HG03378 (cell line): Measurements from ENCODE around the gene WDR45B.

ENCODE experiments used
- ATAC-seq: cut with Tn5 transposase; IDR thresholded peaks from one replicate; pipeline ENCODE4 v1.9.1; 2021; ENCODE audit warnings: mild to moderate bottlenecking, moderate library complexity; ENCODE audit not compliant: unreplicated experiment

The WDR45B gene

GRCh38 chr17:82648165-82648668, at the start of gene WDR45B:
WDR45B (minus strand) TSS chr17:82648444; CDS start chr17:82648340, 104 bp downstream.
- ATAC-seq, result peak; percentile 52

GRCh38 chr17:82697808-82698064, 49.5 kb upstream of the WDR45B start:
- no peak for ATAC-seq

DNA sequence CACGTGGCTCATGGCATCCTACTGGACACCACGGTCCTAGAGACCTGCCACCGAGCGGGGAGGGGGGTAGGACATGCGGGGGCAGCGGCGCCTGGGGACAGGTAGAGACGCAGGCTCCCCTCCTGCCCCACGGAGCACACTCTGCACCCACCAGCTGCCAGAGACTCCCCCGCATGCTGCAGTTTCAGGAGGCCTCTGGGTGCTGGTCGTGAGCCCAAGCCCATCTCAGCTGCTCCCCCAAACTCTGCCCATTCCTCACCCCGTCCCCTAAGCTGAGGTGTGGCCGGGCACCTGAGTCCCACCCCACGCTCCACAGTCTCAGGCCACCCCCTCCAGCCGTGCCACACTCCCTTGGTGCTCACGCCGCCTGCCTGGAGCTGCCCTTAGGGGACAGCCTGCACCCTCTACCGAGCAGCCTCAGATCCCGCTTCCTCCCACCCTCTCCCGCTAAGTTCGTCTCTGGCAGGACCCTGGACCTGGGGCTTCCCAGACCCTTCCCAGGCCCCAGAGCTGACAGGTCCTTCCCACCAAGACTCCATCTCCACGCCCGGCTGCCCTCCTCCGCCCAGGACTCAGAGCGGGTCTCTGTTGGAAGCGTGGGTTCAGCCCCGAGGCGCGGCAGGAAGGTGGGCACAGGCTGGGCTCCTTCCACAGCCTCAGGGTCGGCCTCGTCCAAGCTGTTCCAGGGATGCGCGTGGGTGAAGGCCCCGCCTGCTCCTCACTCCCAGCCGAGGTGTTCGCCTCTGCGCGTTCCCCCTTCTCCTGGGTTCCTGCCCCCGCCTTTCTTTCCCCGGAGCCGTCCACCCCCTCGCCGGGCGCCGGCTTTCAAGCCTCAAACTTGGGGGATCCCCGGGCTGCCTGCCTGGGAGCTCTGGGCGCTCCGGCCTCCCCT, 48.9 kb upstream of the WDR45B start:
- ATAC-seq, result no peak

- no peak for ATAC-seq
These were observed 48.0 kb upstream of the WDR45B start for GRCh38 chr17:82696259-82696658.

GRCh38 chr17:82694647-82695046, 46.4 kb upstream of the WDR45B start:
- no peak for ATAC-seq

DNA sequence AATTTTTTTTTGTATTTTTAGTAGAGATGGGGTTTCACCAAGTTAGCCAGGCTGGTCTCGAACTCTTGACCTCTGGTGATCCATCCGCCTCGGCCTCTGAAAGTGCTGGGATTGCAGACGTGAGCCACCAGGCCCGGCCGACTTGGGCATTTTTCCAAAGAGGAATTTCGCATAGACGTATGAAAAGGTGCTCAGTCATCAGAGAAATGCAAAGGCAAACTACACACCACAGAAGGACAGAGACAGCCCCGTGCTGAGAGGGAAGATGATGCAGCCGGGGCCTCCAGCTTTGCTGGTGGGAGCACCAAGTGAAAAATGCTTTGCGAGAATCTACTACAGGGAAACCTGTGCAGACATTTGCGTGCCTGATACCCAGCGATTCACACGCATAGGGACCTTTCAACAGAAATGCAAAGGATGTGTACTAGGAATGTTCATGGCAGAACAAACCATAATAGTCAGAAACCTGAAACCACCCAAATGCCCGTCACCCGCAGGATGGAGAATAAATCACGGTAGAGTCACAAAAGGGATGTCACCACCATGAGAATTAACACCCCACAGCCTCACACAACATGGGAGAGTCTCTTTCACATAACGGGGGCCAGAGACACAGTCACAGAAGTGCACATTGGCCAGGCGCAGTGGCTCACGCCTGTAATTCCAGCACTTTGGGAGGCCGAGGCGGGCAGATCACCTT, 45.1 kb upstream of the WDR45B start:
- ATAC-seq, result no peak

- no peak for ATAC-seq
These were observed 44.0 kb upstream of the WDR45B start for GRCh38 chr17:82692268-82692667.

GRCh38 chr17:82691714-82692113, 43.5 kb upstream of the WDR45B start:
- no peak for ATAC-seq

GRCh38 chr17:82690786-82691489, 42.7 kb upstream of the WDR45B start:
- ATAC-seq, result no peak

DNA sequence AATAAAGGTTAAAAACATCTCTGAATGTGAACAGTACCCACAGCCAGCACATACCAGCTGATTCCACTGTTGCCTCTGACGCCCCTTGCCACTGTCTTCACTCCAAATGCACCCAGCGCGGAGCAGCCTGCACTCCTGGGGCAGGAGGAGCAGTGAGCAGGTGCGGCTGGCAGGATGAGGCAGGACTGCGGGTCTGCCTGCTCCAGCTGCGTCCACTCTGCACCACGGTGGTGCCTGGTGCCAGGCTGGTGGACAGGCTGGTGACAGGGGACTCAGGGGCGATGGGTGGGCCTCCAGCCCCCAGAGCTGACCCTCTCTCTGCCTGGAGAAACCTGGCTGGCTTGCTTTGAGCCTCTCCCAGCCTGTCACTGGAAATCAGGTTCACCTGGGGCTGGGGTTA, 40.8 kb upstream of the WDR45B start:
- ATAC-seq, result no peak

GRCh38 chr17:82687871-82688270, 39.6 kb upstream of the WDR45B start:
- ATAC-seq, result no peak

DNA sequence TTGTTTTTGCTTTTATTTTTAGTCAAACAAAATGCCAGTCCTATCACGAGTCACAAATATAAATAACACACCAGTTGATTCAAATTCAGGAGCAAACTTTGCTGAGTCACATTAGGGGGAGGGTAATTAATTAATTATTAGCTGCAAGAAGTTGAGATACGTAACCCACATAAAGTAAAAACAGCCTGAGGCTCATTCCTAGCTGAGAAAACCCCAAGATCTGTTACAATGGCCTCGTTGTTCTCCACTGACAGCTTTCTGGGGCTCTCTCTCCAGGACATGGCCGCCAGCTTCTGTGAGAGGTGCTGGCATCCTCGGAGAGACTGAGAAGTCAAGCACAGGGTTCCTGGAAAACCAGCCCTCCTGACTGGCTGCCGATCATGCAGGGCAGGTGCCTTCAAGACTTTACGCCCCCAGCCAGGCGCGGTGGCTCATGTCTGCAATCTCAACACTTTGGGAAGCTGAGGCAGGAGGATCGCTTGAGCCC, 39.2 kb upstream of the WDR45B start:
- ATAC-seq, result no peak

DNA sequence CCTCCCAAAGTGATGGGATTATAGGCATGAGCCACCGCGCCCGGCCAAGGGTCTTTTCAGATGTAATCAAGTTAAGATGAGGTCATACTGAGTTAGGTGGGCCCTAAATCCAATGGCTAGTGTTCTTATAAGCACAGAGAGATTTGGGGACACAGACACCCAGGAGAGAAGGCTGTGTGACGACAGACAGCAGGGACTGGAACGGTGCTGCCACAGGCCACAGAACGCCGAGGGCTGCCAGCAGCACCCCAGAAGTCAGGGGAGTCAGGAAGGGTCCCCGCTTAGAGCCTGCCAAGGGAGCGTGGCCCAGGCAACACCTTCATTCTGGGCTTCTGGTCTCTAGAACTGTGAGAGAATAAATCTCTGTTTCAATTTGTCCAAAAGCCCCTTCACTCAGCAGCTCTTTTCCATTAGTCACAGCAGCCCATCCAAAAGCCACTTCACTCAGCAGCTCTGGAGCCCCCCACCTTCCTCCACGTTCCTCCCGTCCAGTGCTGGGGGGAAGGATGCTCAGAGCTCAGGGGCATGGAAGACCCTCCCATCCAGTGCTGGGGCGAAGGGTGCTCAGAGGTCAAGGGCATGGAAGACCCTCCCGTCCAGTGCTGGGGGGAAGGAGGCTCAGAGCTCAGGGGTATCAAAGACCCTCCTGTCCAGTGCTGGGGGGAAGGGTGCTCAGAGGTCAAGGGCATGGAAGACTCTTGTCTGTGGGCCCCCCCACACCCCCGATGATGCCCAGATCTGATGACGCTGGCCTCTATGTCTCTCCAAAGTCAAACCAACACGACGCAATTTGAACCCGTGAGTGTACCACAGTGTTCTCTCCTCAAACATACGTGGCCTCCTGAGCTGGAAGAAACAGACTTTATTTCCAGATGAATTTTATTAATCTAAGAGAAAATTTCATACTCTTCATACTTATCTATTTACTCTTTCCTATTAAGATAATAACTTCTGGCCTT, 38.4 kb upstream of the WDR45B start:
- no peak for ATAC-seq

- ATAC-seq, result no peak
These were observed 37.0 kb upstream of the WDR45B start for GRCh38 chr17:82685291-82685690.

DNA sequence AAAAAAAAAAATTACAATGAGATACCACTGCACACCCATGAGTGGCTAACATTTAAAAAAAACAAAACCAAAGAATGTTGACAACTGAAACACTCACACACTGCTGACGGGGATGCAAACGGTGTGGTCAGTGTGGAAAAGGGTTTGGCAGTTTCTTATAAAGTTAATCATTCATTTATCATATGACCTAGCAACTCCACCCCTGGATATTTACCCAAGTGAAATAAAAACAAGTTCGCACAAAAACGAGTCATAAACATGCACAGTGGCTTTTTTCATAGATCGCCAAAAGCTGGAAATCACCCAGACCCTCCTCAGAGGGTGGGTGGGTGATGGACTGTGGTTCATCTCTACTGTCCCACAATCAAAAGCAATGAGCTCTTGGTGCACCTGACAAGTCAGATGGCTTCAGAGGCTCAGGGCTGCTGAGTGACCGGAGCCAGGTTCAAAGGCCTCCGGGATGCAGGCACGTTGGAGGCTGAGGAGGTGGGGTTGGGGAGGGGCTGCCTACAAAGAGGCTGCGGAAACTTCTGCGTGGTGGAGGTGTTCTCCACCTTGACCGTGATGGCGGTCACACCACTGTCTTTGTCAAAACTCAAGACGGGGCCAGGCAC, 36.1 kb upstream of the WDR45B start:
- ATAC-seq, result no peak

DNA sequence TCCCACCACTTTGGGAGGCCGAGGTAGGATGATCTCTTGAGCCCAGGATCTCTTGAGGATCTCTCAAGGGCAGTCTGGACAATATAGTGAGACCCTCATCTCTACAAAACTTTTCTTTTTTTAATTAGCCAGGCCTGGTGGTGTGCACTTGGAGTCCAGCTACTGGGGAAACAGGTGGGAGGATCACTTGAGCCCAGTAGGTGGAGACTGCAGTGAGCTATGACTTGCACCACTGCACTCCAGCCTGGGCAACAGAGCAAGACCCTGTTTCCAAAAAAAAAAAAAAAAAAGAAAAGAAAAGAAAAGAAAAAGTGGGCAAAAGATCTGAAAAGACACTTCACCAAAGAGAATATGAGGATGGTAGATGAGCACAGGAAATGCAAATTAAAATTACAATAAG, 35.3 kb upstream of the WDR45B start:
- ATAC-seq, result no peak

DNA sequence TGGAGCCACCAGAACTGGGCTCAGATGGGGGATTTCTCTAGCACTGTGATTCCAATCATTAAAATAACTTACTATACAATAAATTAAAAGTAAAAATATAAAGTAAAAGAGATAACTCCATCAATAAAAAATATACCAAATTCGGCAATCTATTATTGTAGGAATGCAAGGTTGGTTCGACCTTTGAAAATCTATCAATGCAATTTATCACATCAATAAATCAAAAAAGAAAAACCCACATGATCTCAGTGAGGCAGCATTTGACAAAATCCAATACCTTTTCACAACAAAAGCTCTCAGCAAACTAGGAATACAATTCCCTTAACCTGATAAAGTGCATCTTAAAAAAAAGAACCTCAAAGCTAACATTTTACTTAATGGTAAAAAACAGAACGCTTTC, 33.3 kb upstream of the WDR45B start:
- ATAC-seq, result no peak

- ATAC-seq, result no peak
These were observed 31.6 kb upstream of the WDR45B start for GRCh38 chr17:82679586-82680465.
